ENCODE data around the gene ATP2C2.

Gene ATP2C2

DNA sequence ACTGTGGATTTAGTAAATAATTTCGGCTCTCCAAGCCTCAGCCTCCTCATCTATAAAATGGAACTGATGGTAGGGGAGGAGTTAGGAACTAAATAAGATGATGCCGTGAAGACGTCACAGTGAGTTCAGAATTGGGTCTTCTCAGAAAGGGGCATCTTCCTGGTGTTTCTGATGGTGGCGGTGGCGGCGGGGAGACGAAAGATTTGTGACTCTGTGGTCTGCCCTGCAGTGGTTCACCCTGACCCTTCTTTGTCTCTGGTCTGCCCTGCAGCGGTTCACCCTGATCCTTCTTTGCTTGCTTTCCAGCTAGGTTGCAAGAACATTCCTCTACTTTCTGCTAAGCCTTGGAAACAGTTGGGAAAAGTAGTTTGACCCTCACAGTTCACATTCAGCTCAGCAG, 39.3 kb upstream of the ATP2C2 start:
- Histone ChIP-seq H3K4me3 (ENCODE audit: low read length, poor library complexity, severe bottlenecking) (no peak overlapping the region), H3K27me3 (ENCODE audit: insufficient read depth, low read length, poor library complexity, severe bottlenecking) (no peaks in the 10 kb centered on the region), H3K4me2 (ENCODE audit: low read depth, low read length, poor library complexity, severe bottlenecking) (no peak overlapping the region), H2AFZ (ENCODE audit: low read length) (no peak overlapping the region), H3K9me3 (ENCODE audit: insufficient read depth, low read depth, low read length) (no peaks in the 10 kb centered on the region), H3F3A (ENCODE audit: low read depth) (no peaks in the 10 kb centered on the region), H3K9me2 (replicated peaks; ENCODE audit: low read depth, low read length) (no peaks in the 10 kb centered on the region), H4K20me1 (ENCODE audit: insufficient read depth, low read length, poor library complexity, severe bottlenecking) (no peaks in the 10 kb centered on the region), H3K4me1 (ENCODE audit: insufficient read depth, low read length, poor library complexity, severe bottlenecking) (no peaks in the 10 kb centered on the region), H3K36me3 (ENCODE audit: insufficient read depth, low read length) (no peaks in the 10 kb centered on the region), H3K9ac (ENCODE audit: low read depth, low read length, poor library complexity, severe bottlenecking) (no peak overlapping the region), H3K79me2 (ENCODE audit: insufficient read depth, low read length) (no peaks in the 10 kb centered on the region)
- TF ChIP-seq EZH2phosphoT487 (IDR thresholded peaks at IDR 0.05; ENCODE audit: borderline replicate concordance): no peak
- TF ChIP-seq, protein P1, sequence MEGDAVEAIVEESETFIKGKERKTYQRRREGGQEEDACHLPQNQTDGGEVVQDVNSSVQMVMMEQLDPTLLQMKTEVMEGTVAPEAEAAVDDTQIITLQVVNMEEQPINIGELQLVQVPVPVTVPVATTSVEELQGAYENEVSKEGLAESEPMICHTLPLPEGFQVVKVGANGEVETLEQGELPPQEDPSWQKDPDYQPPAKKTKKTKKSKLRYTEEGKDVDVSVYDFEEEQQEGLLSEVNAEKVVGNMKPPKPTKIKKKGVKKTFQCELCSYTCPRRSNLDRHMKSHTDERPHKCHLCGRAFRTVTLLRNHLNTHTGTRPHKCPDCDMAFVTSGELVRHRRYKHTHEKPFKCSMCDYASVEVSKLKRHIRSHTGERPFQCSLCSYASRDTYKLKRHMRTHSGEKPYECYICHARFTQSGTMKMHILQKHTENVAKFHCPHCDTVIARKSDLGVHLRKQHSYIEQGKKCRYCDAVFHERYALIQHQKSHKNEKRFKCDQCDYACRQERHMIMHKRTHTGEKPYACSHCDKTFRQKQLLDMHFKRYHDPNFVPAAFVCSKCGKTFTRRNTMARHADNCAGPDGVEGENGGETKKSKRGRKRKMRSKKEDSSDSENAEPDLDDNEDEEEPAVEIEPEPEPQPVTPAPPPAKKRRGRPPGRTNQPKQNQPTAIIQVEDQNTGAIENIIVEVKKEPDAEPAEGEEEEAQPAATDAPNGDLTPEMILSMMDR (conservative IDR thresholded peaks at IDR 0.05; ENCODE audit: low read length): no peak

DNA sequence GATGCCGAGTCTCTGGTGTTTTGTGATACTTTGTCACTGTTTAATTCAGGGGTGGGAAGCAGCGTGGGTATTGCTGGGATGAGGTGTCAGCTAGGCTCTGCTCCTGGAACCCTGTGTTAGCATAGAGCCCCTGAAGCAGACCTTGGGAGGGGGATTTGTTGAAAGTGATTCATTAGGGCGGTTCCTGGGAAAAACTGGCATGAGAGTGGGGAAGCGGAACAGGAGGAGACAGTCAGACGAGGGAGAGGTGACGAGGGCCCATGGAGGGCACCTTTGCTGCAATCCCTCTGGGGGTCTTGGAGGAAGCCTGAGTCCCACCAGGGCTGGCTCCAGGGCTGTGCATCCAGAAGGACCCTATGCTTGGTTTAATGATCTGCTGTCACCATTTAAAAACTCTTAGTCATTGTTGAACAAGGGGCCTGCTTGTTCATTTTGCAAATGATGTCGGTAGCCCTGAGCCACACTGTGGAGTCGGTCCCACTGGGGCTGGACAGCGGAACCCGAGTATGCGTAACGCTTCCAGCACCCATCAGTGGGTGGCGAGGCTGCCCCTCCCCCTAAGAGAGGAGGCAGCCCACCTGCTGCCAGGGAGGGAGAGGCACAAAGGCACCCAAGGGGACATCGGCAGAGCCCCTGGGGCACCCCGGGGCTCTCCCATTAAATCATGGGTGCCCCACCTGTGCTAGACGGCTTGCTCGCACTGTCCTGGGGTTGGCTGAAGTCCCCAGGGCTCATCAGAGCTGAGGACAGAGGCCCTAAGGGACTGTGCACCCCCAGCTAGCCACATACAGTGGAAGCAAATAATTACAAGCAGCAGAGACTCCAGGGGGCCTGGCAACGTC, 38.3 kb upstream of the ATP2C2 start:
- Histone ChIP-seq H3K9ac (ENCODE audit: low read depth, low read length, poor library complexity, severe bottlenecking) (no peak overlapping the region), H2AFZ (ENCODE audit: low read length) (no peak overlapping the region)

DNA sequence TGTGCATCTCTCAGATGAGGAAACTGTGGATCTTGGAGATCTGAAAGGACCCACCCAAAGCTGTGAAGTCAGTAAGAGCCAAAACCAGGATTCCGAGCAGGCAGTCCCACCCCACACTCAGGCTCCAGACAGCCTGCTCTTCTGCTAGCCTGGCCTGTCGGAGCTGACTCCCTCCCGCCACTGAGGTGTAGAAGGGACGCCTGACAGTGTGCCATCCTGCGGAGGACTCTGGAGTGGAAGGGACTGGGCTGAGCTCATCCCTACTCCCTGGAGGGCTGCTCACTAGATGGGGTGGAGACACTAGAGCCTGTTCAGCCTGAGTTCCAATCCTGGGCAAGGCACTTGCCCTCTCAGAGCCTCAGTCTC, 37.7 kb upstream of the ATP2C2 start:
- H3F3A ChIP-seq (ENCODE audit: low read depth): no peaks in the 10 kb centered on the region
- no peaks in the 10 kb centered on the region for H4K20me1 ChIP-seq (ENCODE audit: insufficient read depth, low read length, poor library complexity, severe bottlenecking)
- no peaks in the 10 kb centered on the region for H3K4me1 ChIP-seq (ENCODE audit: insufficient read depth, low read length, poor library complexity, severe bottlenecking)
- no peaks in the 10 kb centered on the region for H3K9me2 ChIP-seq (replicated peaks; ENCODE audit: low read depth, low read length)
- H3K4me3 ChIP-seq (ENCODE audit: low read length, poor library complexity, severe bottlenecking): no peak overlapping the region
- no peaks in the 10 kb centered on the region for H3K36me3 ChIP-seq (ENCODE audit: insufficient read depth, low read length)
- H3K79me2 ChIP-seq (ENCODE audit: insufficient read depth, low read length): no peaks in the 10 kb centered on the region
- no peak overlapping the region for H3K9ac ChIP-seq (ENCODE audit: low read depth, low read length, poor library complexity, severe bottlenecking)
- H3K4me2 ChIP-seq (ENCODE audit: low read depth, low read length, poor library complexity, severe bottlenecking): no peak overlapping the region
- H3K27me3 ChIP-seq (ENCODE audit: insufficient read depth, low read length, poor library complexity, severe bottlenecking): no peaks in the 10 kb centered on the region
- H2AFZ ChIP-seq (ENCODE audit: low read length): no peak overlapping the region
- TF ChIP-seq, protein P1 (conservative IDR thresholded peaks at IDR 0.05; ENCODE audit: low read length): no peak
- TF ChIP-seq EZH2phosphoT487 (IDR thresholded peaks at IDR 0.05; ENCODE audit: borderline replicate concordance): no peak
- H3K9me3 ChIP-seq (ENCODE audit: insufficient read depth, low read depth, low read length): no peaks in the 10 kb centered on the region

More for the DNA sequence above, 38.3 kb upstream of the ATP2C2 start:
- no peaks in the 10 kb centered on the region for H3K36me3 ChIP-seq (ENCODE audit: insufficient read depth, low read length)
- no peaks in the 10 kb centered on the region for H3K27me3 ChIP-seq (ENCODE audit: insufficient read depth, low read length, poor library complexity, severe bottlenecking)
- no peaks in the 10 kb centered on the region for H3K9me3 ChIP-seq (ENCODE audit: insufficient read depth, low read depth, low read length)
- no peaks in the 10 kb centered on the region for H3K4me1 ChIP-seq (ENCODE audit: insufficient read depth, low read length, poor library complexity, severe bottlenecking)
- H4K20me1 ChIP-seq (ENCODE audit: insufficient read depth, low read length, poor library complexity, severe bottlenecking): no peaks in the 10 kb centered on the region
- H3F3A ChIP-seq (ENCODE audit: low read depth): no peaks in the 10 kb centered on the region
- no peaks in the 10 kb centered on the region for H3K9me2 ChIP-seq (replicated peaks; ENCODE audit: low read depth, low read length)
- no peak for TF ChIP-seq EZH2phosphoT487 (IDR thresholded peaks at IDR 0.05; ENCODE audit: borderline replicate concordance)
- TF ChIP-seq, protein P1 (conservative IDR thresholded peaks at IDR 0.05; ENCODE audit: low read length): no peak
- no peaks in the 10 kb centered on the region for H3K79me2 ChIP-seq (ENCODE audit: insufficient read depth, low read length)
- H3K4me3 ChIP-seq (ENCODE audit: low read length, poor library complexity, severe bottlenecking): no peak overlapping the region
- no peak overlapping the region for H3K4me2 ChIP-seq (ENCODE audit: low read depth, low read length, poor library complexity, severe bottlenecking)

Data from Loucy (cell line).